ENCODE results near the gene LZTS3. TPM values are rescaled to one million over a fixed set of nuclear protein-coding genes. Genes with fewer than 3 reads are reported as not detected.

Gene LZTS3
- total and polyA plus RNA-seq, 2 of the 8 experiments (the other 6 are each of a cell fraction or from before 2014, with no cell fraction given), result 31.8 to 33.5 TPM

DNA sequence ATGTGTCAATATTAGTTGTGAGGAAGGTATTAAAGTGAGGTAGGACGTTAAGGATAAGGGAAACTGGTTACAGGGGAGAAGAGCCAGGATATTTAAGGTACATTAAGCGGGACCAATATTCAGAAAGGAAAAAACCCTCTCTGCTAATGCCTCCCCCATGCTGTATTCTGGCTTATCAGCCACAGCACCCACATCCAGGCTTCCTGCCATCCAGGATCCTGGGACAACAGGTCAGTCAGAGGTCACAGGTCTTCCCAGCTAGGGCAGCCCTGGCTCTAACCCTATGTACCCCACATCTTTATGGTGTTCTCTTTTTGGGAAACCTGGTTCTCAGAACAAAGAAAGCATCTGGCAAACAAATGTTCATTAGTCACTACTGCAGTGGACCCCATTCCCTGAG lies 25.9 kb upstream of the LZTS3 start (continued):
- TF ChIP-seq, protein P1, sequence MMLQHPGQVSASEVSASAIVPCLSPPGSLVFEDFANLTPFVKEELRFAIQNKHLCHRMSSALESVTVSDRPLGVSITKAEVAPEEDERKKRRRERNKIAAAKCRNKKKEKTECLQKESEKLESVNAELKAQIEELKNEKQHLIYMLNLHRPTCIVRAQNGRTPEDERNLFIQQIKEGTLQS (IDR thresholded peaks at IDR 0.05; ENCODE audit: insufficient read depth, low read depth, low read length), result no peak
- no peak for TF ChIP-seq MAFK (IDR thresholded peaks at IDR 0.05; ENCODE audit: low read depth, low read length)
- TF ChIP-seq, protein P2, sequence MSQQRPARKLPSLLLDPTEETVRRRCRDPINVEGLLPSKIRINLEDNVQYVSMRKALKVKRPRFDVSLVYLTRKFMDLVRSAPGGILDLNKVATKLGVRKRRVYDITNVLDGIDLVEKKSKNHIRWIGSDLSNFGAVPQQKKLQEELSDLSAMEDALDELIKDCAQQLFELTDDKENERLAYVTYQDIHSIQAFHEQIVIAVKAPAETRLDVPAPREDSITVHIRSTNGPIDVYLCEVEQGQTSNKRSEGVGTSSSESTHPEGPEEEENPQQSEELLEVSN (IDR thresholded peaks at IDR 0.05), result no peak
- no peak for TF ChIP-seq SP1 (IDR thresholded peaks at IDR 0.05; ENCODE audit: low read depth, low read length)
- no peak for TF ChIP-seq GABPA (IDR thresholded peaks at IDR 0.05; ENCODE audit: borderline replicate concordance, insufficient read depth, low read length)
- TF ChIP-seq TAF7 (optimal IDR thresholded peaks at IDR 0.05; ENCODE audit: borderline replicate concordance, low read depth, low read length), result no peak
- TF ChIP-seq POLR2AphosphoS5 (IDR thresholded peaks at IDR 0.05; ENCODE audit: low read depth, low read length), result no peak

Data from H1 (cell line).